Embryonic facial prominence (tissue), 1 donor: ENCODE results near the gene NR1H3.

Experiments used
- DNase-seq: peaks from one replicate; pipeline ENCODE4 v3.0.0-alpha.2; 2016; ENCODE audit errors: extremely low spot score

Gene NR1H3

GRCh38 chr11:47244448-47245350 lies 13.1 kb upstream of the NR1H3 start:
- DNase-seq: no peak

- DNase-seq: no peak
Measured at GRCh38 chr11:47245611-47246357, 12.0 kb upstream of the NR1H3 start.

- no peak for DNase-seq
Measured at GRCh38 chr11:47247502-47247901, 10.3 kb upstream of the NR1H3 start.

GRCh38 chr11:47248304-47248663 lies 9.5 kb upstream of the NR1H3 start:
- DNase-seq: no peak

DNA sequence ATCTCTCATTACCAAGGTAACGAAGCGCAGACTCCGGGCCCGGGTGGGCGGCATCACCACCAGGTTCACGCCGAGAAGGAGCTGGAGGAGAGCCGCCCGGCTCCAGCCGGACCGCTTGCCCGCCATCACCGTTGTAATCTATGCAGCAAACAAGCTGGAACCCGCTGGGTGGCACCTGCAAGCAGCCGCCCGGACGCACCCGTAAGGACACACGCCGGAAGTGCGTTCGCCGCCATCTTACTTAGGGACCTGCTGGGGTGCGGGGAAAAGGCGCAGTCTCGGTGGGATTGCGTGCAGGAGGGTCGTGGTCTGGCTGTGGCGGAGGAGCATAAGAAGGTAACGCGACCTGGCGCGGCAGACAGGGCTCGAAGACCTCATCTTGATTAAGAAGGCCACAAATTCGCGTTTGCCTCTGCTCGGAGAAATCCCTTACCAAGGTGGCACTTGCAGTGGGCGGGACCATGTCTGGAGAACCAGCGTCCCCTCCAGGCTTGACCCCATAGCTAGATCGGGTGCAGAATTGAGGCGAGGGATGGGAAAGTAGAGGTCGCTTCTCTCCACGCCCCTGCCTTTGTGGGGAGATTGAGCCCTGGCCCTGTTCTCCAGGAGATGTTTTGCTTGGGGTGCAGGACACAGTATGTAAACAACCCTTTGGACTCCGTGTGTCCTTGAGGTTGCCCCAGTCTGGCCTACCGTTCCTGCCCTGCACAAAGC lies 9.0 kb upstream of the NR1H3 start, which contains the start of gene ACP2:
Gene ACP2 (minus strand): TSS at position 151 of the 714 bp plus-strand sequence. CDS start 25 bp downstream, at position 126.
- DNase-seq: peak; percentile 87

GRCh38 chr11:47249378-47249715 lies 8.4 kb upstream of the NR1H3 start:
- no peak for DNase-seq

- no peak for DNase-seq
Measured at GRCh38 chr11:47251751-47252150, 6.0 kb upstream of the NR1H3 start.

- DNase-seq: no peak
Measured at GRCh38 chr11:47253660-47254059, 4.1 kb upstream of the NR1H3 start.

DNA sequence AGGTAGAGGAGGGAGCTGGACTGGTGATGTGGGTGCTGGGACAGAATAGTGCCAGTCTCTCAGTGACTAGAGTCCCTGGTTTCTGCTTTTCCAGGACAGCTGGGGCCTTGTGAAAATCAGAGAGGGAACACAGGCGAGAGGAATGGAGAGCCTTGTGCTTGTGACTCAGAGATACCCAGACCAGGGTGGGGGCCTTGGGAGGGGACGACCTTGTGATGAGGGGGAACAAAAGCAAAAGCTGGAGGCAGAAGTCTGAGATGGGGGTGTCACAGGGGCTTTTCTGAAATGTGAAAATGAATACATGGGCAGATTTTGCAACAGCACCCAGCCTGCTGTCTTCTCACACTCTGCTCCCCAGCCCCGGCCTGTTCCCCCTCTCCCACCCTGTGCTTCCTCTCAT lies 3.4 kb upstream of the NR1H3 start:
- DNase-seq: no peak

DNA sequence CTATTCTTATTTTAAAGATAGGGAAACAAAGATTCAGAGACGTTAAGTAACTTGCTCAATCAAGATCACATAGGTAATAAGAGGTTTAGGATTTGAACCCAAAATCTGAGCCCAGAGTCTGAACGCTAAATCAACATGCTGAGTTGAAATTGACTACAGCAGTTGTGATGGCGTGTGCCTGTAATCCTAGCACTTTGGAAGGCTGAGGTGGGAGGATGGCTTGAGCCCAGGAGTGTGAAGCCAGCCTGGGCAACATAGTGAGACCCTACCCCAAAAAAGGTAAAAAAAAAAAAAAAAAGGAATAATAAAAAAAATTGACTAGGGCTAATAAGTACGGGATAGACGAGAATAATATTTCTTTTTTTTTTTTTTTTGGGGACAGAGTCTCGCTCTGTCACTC lies 1.4 kb upstream of the NR1H3 start:
- no peak for DNase-seq

GRCh38 chr11:47257177-47257516 lies 649 bp upstream of the NR1H3 start:
- no peak for DNase-seq

DNA sequence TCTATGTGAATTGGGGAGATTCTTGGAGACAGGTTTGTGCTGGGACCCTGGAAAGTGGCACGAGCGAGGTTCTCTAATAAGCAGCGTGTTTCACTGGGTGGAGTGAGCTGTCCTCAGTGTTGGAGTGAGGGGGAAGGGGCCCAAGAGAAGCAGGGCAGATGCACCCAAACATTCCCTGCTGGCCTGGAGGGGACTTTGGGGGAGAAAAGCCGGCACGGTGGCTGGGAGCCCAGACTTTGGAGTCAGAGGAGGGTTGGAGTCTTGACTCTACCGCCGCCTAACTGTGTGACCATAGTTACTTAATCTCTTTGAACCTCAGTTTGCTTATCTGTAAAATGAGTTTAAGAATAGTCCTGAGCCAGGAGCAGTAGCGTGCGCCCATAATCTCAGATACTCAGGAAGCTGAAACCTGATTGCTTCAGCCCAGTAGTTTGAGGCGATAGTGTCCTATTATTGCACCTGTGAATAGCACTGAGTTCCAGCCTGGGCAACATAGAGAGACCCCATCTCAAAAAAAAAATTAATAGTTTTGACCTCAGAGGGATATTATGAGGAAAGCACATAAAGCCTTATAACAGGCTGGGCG lies 614 bp downstream of the NR1H3 start:
- no peak for DNase-seq

GRCh38 chr11:47259232-47259977 lies 1.6 kb downstream of the NR1H3 start:
- DNase-seq: no peak

- no peak for DNase-seq
Measured at GRCh38 chr11:47260366-47260765, 2.6 kb downstream of the NR1H3 start.

DNA sequence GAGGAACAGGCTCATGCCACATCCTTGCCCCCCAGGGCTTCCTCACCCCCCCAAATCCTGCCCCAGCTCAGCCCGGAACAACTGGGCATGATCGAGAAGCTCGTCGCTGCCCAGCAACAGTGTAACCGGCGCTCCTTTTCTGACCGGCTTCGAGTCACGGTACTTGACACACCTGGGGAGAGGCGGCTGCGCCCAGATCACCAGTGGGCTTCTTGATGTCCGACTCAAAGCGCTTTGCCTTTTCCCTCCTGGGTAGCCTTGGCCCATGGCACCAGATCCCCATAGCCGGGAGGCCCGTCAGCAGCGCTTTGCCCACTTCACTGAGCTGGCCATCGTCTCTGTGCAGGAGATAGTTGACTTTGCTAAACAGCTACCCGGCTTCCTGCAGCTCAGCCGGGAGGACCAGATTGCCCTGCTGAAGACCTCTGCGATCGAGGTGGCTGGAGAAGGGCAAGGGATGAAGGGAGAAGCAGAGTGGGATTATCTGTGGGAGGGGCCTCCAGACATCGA lies 3.5 kb downstream of the NR1H3 start:
- no peak for DNase-seq

DNA sequence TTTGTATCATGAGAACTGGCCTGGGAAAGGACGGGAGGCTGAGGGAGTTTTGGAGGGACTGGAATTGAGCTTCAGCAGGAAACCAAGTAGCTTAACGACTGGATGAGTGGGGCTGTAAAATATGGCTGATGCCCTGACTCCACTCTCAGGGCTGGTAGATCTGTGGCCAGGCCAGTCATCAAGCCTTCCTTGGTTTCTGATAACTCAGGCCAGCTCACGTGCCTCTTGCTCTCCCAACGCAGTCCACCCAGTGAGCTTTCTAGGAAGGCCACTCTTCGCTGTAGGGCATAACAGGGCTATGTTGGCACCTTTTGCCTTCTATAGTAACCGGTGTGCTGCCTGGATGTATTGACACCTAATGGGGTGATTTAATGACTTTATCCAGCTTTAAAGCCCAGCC lies 6.3 kb downstream of the NR1H3 start:
- DNase-seq: no peak

- DNase-seq: no peak
Measured at GRCh38 chr11:47264521-47264920, 6.7 kb downstream of the NR1H3 start.

DNA sequence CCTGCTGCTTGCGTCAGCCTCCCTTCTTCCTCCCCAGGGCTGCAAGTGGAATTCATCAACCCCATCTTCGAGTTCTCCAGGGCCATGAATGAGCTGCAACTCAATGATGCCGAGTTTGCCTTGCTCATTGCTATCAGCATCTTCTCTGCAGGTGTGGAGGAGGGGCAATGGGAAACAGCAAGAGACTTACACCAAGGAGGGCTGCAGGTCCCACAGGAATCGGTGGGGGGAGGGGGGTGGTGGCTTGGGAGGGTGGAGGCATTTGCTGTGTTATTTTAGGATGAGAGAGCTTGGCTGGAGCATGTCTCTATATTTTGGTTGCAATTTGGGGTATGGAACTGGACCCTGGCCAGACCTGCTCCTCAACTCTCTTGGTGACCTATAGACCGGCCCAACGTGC lies 10.1 kb downstream of the NR1H3 start:
- no peak for DNase-seq

- no peak for DNase-seq
Measured at GRCh38 chr11:47268448-47269001, 10.7 kb downstream of the NR1H3 start.

GRCh38 chr11:47269002-47269828 lies 11.4 kb downstream of the NR1H3 start:
- DNase-seq: peak; percentile 74
